ENCODE data around the gene CD160.
"Not testable (repeated sequence)": the region's sequence is repeated elsewhere in the genome, so short reads cannot be mapped to it uniquely, and the experiment has no call there.

CD160 gene

GRCh38 chr1:145719230-145720079 lies at the start of gene CD160:
Gene CD160 (plus strand): TSS chr1:145719499. CDS start chr1:145728328, 8,829 bp downstream.
- DNase-seq = no peak

- not testable (repeated sequence) for DNase-seq
These were observed 48.1 kb upstream of the CD160 start for GRCh38 chr1:145670995-145671745.

GRCh38 chr1:145673217-145673616 lies 46.1 kb upstream of the CD160 start:
- DNase-seq = not testable (repeated sequence)

GRCh38 chr1:145684858-145685257 lies 34.4 kb upstream of the CD160 start:
- DNase-seq = not testable (repeated sequence)

- DNase-seq = not testable (repeated sequence)
These were observed 33.2 kb upstream of the CD160 start for GRCh38 chr1:145686078-145686477.

- DNase-seq = no peak
These were observed 31.0 kb upstream of the CD160 start for GRCh38 chr1:145688328-145688727.

GRCh38 chr1:145688924-145689323 lies 30.4 kb upstream of the CD160 start:
- DNase-seq = no peak

- no peak for DNase-seq
These were observed 29.4 kb upstream of the CD160 start for GRCh38 chr1:145689922-145690321.

- DNase-seq = no peak
These were observed 28.4 kb upstream of the CD160 start for GRCh38 chr1:145690587-145691558.

GRCh38 chr1:145692785-145693443 lies 26.4 kb upstream of the CD160 start:
- no peak for DNase-seq

GRCh38 chr1:145695821-145696629 lies 23.3 kb upstream of the CD160 start:
- DNase-seq = no peak

- DNase-seq = no peak
These were observed 22.7 kb upstream of the CD160 start for GRCh38 chr1:145696630-145696960.

- no peak for DNase-seq
These were observed 17.9 kb upstream of the CD160 start for GRCh38 chr1:145701306-145701862.

GRCh38 chr1:145702052-145702451 lies 17.2 kb upstream of the CD160 start:
- no peak for DNase-seq

- DNase-seq = no peak
These were observed 16.5 kb upstream of the CD160 start for GRCh38 chr1:145702826-145703225.

GRCh38 chr1:145705622-145706021 lies 13.7 kb upstream of the CD160 start:
- DNase-seq = no peak

GRCh38 chr1:145706086-145706664 lies 13.1 kb upstream of the CD160 start:
- no peak for DNase-seq

GRCh38 chr1:145707183-145707867 lies 12.0 kb upstream of the CD160 start, which contains the start of gene PDZK1:
Gene PDZK1 (minus strand): TSS chr1:145707368. CDS start chr1:145688021, 19,347 bp downstream.
- DNase-seq = no peak

- DNase-seq = no peak
These were observed 11.2 kb upstream of the CD160 start for GRCh38 chr1:145708063-145708462.

Data from stimulated activated CD4-positive, alpha-beta T cell treated with anti-CD3 and anti-CD28 coated beads, Interleukin-12 subunit alpha, Interleukin-12 subunit beta, amount 100 ng/mL, for 4 hours (primary cell).